HepG2 (cell line): Measurements from ENCODE around the gene ARHGAP4. TPM values are rescaled to one million over a fixed set of nuclear protein-coding genes. Genes with fewer than 3 reads are reported as not detected.

ENCODE experiments used
- ATAC-seq: fragments of 200-7000 bp; cut with Tn5 transposase; 3 replicates; pipeline ENCODE4 v1.9.1; 2020; ENCODE audit warnings: mild to moderate bottlenecking, moderate library complexity
- BruUV-seq: library from RNA; stranded (reverse); fragments of 400-500 nt; replicated peaks from 2 replicates; lab custom pipeline; 2021; lab: Mats Ljungman, UMichigan
- CTCF ChIA-PET: fragments of 300-600 bp; formaldehyde crosslinking; extraction: SDS; loops from one replicate; lab custom pipeline; 2021; ENCODE audit warnings: low total read pairs, inconsistent platforms, low intra/inter-chr PET ratio; lab: Yijun Ruan, JAX
- POLR2A ChIA-PET: fragments of 350-600 bp; sonication (Branson Sonifier 250); formaldehyde crosslinking; loops from one replicate; lab custom pipeline; 2020; ENCODE audit warnings: antibody characterized with exemption, inconsistent platforms; lab: Yijun Ruan, JAX
- DNase-seq: peaks from one replicate; pipeline ENCODE4 v3.0.0-alpha.2; 2015; ENCODE audit warnings: low spot score
- FAIRE-seq: peaks from 3 replicates; lab custom pipeline; 2011; peaks lifted over from hg19 to GRCh38; lab: Jason Lieb, UNC
- H2AFZ ChIP-seq: one replicate; pipeline ENCODE4 v1.6.1; 2011; ENCODE audit warnings: low read length, inconsistent platforms
- H3K27ac ChIP-seq: fragments of 300-600 bp; 3 replicates; pipeline ENCODE4 v1.8.0; 2011; ENCODE audit warnings: mixed run types, mild to moderate bottlenecking, mixed read lengths, low read length, inconsistent platforms; ENCODE audit not compliant: insufficient read depth; ENCODE audit errors: extremely low read length
- H3K27me3 ChIP-seq, 2 experiments: fragments of 200-600 bp in 1 of 2; 2 replicates in 1 of 2; 3 replicates in 1 of 2; pipeline versions ENCODE4 v1.6.0 to v1.8.0; 2011; ENCODE audit warnings: low read length in 2 of 2, mild to moderate bottlenecking in 2 of 2, moderate library complexity in 2 of 2, inconsistent platforms in 1 of 2; ENCODE audit not compliant: insufficient read depth in 2 of 2, control insufficient read depth in 1 of 2
- H3K36me3 ChIP-seq, 2 experiments: fragments of 200-600 bp in 1 of 2; replicated peaks in 1 of 2; 2 replicates in 1 of 2; 3 replicates in 1 of 2; pipeline versions ENCODE4 v1.5.1 to v1.8.0; 2011; ENCODE audit warnings: low read length in 2 of 2, inconsistent platforms in 1 of 2; ENCODE audit not compliant: insufficient read depth in 2 of 2, control insufficient read depth in 1 of 2
- H3K4me1 ChIP-seq: 2 replicates; pipeline ENCODE4 v1.5.1; 2012; ENCODE audit warnings: low read length, inconsistent platforms; ENCODE audit not compliant: insufficient read depth
- H3K4me2 ChIP-seq: 2 replicates; pipeline ENCODE4 v1.6.0; 2011; ENCODE audit warnings: low read depth, low read length, inconsistent platforms
- H3K4me3 ChIP-seq, 3 experiments: fragments of 200-600 bp in 1 of 3; sonication (generic), shearing (Covaris generic) in 1 of 3; replicated peaks in 1 of 3; 2 replicates each; pipeline ENCODE4 v1.5.1; 2011 to 2016; ENCODE audit warnings: low read length in 3 of 3, inconsistent platforms in 2 of 3, low read depth in 2 of 3, mild to moderate bottlenecking in 2 of 3, control low read depth in 1 of 3, mixed read lengths in 1 of 3; ENCODE audit not compliant: insufficient read depth in 1 of 3
- H3K79me2 ChIP-seq: one replicate; pipeline ENCODE4 v1.6.1; 2011; ENCODE audit warnings: low read length, inconsistent platforms; ENCODE audit not compliant: insufficient read depth
- H3K9ac ChIP-seq: 2 replicates; pipeline ENCODE4 v1.6.0; 2011; ENCODE audit warnings: mild to moderate bottlenecking, low read depth, low read length, inconsistent platforms; ENCODE audit not compliant: insufficient read depth
- H3K9me3 ChIP-seq: 2 replicates; pipeline ENCODE4 v1.5.1; 2012; ENCODE audit warnings: mild to moderate bottlenecking, low read length
- H4K20me1 ChIP-seq: 2 replicates; pipeline ENCODE4 v1.6.0; 2011; ENCODE audit warnings: inconsistent platforms, mild to moderate bottlenecking, low read length, moderate library complexity; ENCODE audit not compliant: insufficient read depth
- DNMT3B ChIP-seq: conservative IDR thresholded peaks from 2 replicates; pipeline ENCODE4 v1.6.1; 2016; ENCODE audit warnings: missing biosample characterization, control low read depth
- GTF2F1 ChIP-seq: fragments of 150-350 bp; IDR thresholded peaks from 2 replicates; pipeline ENCODE4 v1.6.1; 2014; ENCODE audit warnings: low read length
- HNF4G ChIP-seq, 2 experiments: sonication (generic) in 1 of 2; formaldehyde crosslinking in 1 of 2; IDR thresholded peaks; 2 replicates each; pipeline versions ENCODE4 v1.4.0 to v1.6.1; 2011 to 2020; ENCODE audit warnings: borderline replicate concordance in 2 of 2, low read depth in 2 of 2, mild to moderate bottlenecking in 2 of 2, low read length in 1 of 2, missing genetic modification reagents in 1 of 2, moderate library complexity in 1 of 2
- KAT7 ChIP-seq: IDR thresholded peaks from 2 replicates; pipeline ENCODE4 v1.6.1; 2018; ENCODE audit warnings: borderline replicate concordance, missing compliant biosample characterization
- RORA ChIP-seq: sonication (generic); formaldehyde crosslinking; IDR thresholded peaks from 2 replicates; pipeline ENCODE4 v1.5.0; 2020; ENCODE audit warnings: mild to moderate bottlenecking, missing genetic modification reagents, moderate library complexity
- ZKSCAN5 ChIP-seq: sonication (generic); formaldehyde crosslinking; IDR thresholded peaks from 2 replicates; pipeline ENCODE4 v1.5.1; 2020; ENCODE audit warnings: mild to moderate bottlenecking, missing genetic modification reagents
- ZNF24 ChIP-seq: fragments of 450-650 bp; IDR thresholded peaks from 2 replicates; pipeline ENCODE4 v1.6.1; 2017; ENCODE audit warnings: antibody characterized with exemption, mild to moderate bottlenecking
- ZNF333 ChIP-seq: sonication (generic); formaldehyde crosslinking; IDR thresholded peaks from 2 replicates; pipeline ENCODE4 v1.4.0; 2020; ENCODE audit warnings: mild to moderate bottlenecking, missing genetic modification reagents, borderline replicate concordance
- ZNF501 ChIP-seq: sonication (generic); formaldehyde crosslinking; IDR thresholded peaks from 2 replicates; pipeline ENCODE4 v1.5.1; 2020; ENCODE audit warnings: mild to moderate bottlenecking, moderate library complexity, missing genetic modification reagents
- ZNF552 ChIP-seq: sonication (generic); formaldehyde crosslinking; IDR thresholded peaks from 2 replicates; pipeline ENCODE4 v1.9.0; 2022; ENCODE audit warnings: missing genetic modification reagents, mild to moderate bottlenecking, borderline replicate concordance
- ZNF724P ChIP-seq: sonication (generic); formaldehyde crosslinking; IDR thresholded peaks from 2 replicates; pipeline ENCODE4 v1.8.0; 2022; ENCODE audit warnings: missing genetic modification reagents, borderline replicate concordance
- ZNF749 ChIP-seq: sonication (generic); formaldehyde crosslinking; IDR thresholded peaks from 2 replicates; pipeline ENCODE4 v1.8.0; 2022; ENCODE audit warnings: mild to moderate bottlenecking, missing genetic modification reagents, moderate library complexity, borderline replicate concordance
- ZSCAN25 ChIP-seq: sonication (generic); formaldehyde crosslinking; IDR thresholded peaks from 2 replicates; pipeline ENCODE4 v1.8.0; 2022; ENCODE audit warnings: mild to moderate bottlenecking, missing genetic modification reagents
- WGBS: methylation state at CpG from one replicate; pipeline ENCODE4 v1.1.6; 2017; ENCODE audit warnings: low lambda C conversion rate; 5-methylcytosine and 5-hydroxymethylcytosine counted together
- in situ Hi-C: cut with HindIII; loops from 2 replicates; pipeline ENCODE4 v1.10.0; 2017; ENCODE audit warnings: low pct_unique_long_range_greater_than_20kb; ENCODE audit not compliant: extremely low pct_ligation_motif_present
- intact Hi-C: fragments of 100-400 bp; cut with micrococcal nuclease; formaldehyde crosslinking; loops from one replicate; pipeline ENCODE4 v1.10.0; 2022; ENCODE audit not compliant: unreplicated experiment
- polyA plus RNA-seq, 8 experiments: library from polyadenylated mRNA; depleted of rRNA in 3 of 8; stranded (reverse) in 7 of 8; unstranded in 1 of 8; fragments of >200 nt; fragmentation: Illumina TruSeq in 4 of 8; extraction: Trizol in 4 of 8; gene quantifications; 2 replicates each; pipeline versions ENCODE4 v1.2.1 to v1.2.3, GENCODE V29; 2011 to 2016; ENCODE audit warnings: low read depth in 4 of 8, missing spikeins in 1 of 8, mixed read lengths in 1 of 8; ENCODE audit not compliant: insufficient read depth in 1 of 8
- total RNA-seq, 5 experiments: library from RNA; depleted of rRNA; stranded (reverse); fragments of >200 nt; fragmentation: Illumina TruSeq; extraction: Trizol; gene quantifications; 2 replicates each; pipeline ENCODE4 v1.2.3, GENCODE V29; 2016; ENCODE audit warnings: low read depth in 1 of 5
- TF ChIP-seq, protein P1 (sequence below): sonication (generic); formaldehyde crosslinking; conservative IDR thresholded peaks from 2 replicates; pipeline ENCODE4 v1.8.0; 2022; ENCODE audit warnings: missing genetic modification reagents
- TF ChIP-seq, protein P2 (sequence below): sonication (generic); formaldehyde crosslinking; IDR thresholded peaks from 2 replicates; pipeline ENCODE4 v1.4.0; 2020; ENCODE audit warnings: missing genetic modification reagents
- TF ChIP-seq, protein P3 (sequence below): sonication (generic); IDR thresholded peaks from 2 replicates; pipeline ENCODE4 v1.6.1; 2016; ENCODE audit warnings: low read depth, borderline replicate concordance

Gene ARHGAP4
- total and polyA plus RNA-seq, 2 of the 13 experiments (the other 11 are each of a cell fraction or from before 2014, with no cell fraction given) = 0.57 to 0.64 TPM

DNA sequence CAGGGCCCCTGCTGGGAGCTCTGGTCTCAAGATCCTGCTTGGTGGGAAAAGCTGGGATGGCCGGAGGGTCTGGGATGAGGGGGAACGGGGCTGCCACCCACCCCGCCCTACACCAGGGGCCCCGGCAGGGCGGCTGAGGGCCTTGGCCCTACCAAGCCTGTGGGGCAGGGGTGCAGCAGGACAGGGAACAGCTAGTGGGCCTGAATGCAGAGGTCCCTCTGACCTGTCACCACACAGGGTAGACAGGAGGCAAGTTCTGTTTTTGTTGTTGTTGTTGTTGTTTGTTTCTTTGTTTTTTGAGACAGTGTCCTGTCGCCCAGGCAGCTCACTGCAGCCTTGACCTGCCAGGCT lies 18.7 kb upstream of the ARHGAP4 start (continued):
- no peak for TF ChIP-seq GTF2F1

DNA sequence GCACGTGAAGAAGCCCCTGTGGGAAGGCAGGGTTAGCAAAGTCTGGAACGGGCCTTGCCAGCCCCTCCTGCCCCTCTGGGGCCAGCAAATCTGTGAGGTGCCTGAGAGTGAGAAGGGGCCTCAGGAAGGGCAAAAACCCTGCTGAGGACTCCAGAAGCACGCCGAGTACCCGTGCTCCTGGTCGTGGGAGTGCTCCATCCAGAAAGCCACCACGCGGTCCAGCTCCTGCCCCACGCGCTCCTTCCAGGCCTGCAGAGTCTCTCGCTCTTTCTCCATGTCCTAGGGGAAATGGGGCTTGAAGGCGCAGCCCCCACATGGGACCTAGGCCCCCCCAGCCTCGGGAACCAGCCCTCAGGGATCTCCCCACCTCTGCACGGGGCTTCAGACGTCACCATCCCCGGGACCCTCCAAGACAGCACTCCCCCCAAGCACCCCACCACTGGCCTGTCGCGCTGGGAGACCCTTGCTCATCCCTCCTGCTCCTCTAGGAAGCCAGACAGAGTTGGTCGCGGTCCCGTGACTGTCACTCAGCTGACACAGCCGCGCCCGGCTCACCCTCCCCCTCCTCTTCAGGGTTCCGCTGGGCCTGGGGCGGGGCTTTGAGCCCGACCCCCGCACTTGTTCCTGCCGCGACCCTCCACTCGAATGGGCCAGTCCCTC lies 18.2 kb upstream of the ARHGAP4 start, which contains the start of gene RENBP:
Gene RENBP, minus strand, starts transcription at position 504 of the 660 bp plus-strand sequence. Its CDS starts 33 bp downstream, at position 471.
- no peak within 1 kb of the TSS for H3K27ac ChIP-seq
- in situ Hi-C loops = no loop called here
- DNase-seq = no peak
- no peak within 1 kb of the TSS; the same call in 1 of the 2 replicates for H3K4me2 ChIP-seq
- no peaks in the 10 kb centered on the region for H3K79me2 ChIP-seq
- ChIA-PET CTCF (no interaction called here), POLR2A (interaction anchor here (1.4 to 5.8 kb wide), 2 partner anchors 9 to 16 kb away, joined by 5 to 82 read pairs; partner anchors contain the start of gene NAA10)
- intact Hi-C loops = loop anchor here (10.0 kb wide), 1 partner anchor 179 kb away; the partner anchor contains the start of gene PLXNB3
- H3K9me3 ChIP-seq = no peaks in the 10 kb centered on the region
- no peak for ATAC-seq
- no CpG with 5 or more reads among the region's 31 CpGs for WGBS
- no peaks in the 10 kb centered on the region for H3K36me3 ChIP-seq
- H3K4me1 ChIP-seq = peaks cover 59% of the 10 kb centered on the region
- no peak within 1 kb of the TSS for H3K9ac ChIP-seq
- BruUV-seq = no TSS peak
- H2AFZ ChIP-seq = no peak within 1 kb of the TSS
- no peaks in the 10 kb centered on the region for H3K27me3 ChIP-seq
- H4K20me1 ChIP-seq = no peaks in the 10 kb centered on the region
- FAIRE-seq = no peak
- H3K4me3 ChIP-seq = no peak within 1 kb of the TSS; a peak in 1 of 6 replicates
- TF ChIP-seq ZSCAN25 (CRISPR knock-in tag) (no peak), ZNF724P (CRISPR knock-in tag) (no peak), DNMT3B (no peak), ZNF333 (CRISPR knock-in tag) (no peak), ZKSCAN5 (CRISPR knock-in tag) (no peak), ZNF501 (CRISPR knock-in tag) (no peak), ZNF552 (CRISPR knock-in tag) (no peak), ZNF749 (CRISPR knock-in tag) (no peak), RORA (no peak), ZNF24 (no peak), HNF4G (IDR thresholded peaks at IDR 0.05; ENCODE audit: borderline replicate concordance, low read depth, low read length) (no peak), HNF4G (CRISPR knock-in tag; IDR thresholded peaks at IDR 0.05; ENCODE audit: borderline replicate concordance, low read depth) (no peak), KAT7 (CRISPR knock-in tag) (no peak)
- TF ChIP-seq, protein P1, sequence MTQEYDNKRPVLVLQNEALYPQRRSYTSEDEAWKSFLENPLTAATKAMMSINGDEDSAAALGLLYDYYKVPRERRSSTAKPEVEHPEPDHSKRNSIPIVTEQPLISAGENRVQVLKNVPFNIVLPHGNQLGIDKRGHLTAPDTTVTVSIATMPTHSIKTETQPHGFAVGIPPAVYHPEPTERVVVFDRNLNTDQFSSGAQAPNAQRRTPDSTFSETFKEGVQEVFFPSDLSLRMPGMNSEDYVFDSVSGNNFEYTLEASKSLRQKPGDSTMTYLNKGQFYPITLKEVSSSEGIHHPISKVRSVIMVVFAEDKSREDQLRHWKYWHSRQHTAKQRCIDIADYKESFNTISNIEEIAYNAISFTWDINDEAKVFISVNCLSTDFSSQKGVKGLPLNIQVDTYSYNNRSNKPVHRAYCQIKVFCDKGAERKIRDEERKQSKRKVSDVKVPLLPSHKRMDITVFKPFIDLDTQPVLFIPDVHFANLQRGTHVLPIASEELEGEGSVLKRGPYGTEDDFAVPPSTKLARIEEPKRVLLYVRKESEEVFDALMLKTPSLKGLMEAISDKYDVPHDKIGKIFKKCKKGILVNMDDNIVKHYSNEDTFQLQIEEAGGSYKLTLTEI (CRISPR knock-in tag) = no peak
- TF ChIP-seq, protein P2, sequence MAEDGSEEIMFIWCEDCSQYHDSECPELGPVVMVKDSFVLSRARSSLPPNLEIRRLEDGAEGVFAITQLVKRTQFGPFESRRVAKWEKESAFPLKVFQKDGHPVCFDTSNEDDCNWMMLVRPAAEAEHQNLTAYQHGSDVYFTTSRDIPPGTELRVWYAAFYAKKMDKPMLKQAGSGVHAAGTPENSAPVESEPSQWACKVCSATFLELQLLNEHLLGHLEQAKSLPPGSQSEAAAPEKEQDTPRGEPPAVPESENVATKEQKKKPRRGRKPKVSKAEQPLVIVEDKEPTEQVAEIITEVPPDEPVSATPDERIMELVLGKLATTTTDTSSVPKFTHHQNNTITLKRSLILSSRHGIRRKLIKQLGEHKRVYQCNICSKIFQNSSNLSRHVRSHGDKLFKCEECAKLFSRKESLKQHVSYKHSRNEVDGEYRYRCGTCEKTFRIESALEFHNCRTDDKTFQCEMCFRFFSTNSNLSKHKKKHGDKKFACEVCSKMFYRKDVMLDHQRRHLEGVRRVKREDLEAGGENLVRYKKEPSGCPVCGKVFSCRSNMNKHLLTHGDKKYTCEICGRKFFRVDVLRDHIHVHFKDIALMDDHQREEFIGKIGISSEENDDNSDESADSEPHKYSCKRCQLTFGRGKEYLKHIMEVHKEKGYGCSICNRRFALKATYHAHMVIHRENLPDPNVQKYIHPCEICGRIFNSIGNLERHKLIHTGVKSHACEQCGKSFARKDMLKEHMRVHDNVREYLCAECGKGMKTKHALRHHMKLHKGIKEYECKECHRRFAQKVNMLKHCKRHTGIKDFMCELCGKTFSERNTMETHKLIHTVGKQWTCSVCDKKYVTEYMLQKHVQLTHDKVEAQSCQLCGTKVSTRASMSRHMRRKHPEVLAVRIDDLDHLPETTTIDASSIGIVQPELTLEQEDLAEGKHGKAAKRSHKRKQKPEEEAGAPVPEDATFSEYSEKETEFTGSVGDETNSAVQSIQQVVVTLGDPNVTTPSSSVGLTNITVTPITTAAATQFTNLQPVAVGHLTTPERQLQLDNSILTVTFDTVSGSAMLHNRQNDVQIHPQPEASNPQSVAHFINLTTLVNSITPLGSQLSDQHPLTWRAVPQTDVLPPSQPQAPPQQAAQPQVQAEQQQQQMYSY (CRISPR knock-in tag) = no peak
- TF ChIP-seq, protein P3, sequence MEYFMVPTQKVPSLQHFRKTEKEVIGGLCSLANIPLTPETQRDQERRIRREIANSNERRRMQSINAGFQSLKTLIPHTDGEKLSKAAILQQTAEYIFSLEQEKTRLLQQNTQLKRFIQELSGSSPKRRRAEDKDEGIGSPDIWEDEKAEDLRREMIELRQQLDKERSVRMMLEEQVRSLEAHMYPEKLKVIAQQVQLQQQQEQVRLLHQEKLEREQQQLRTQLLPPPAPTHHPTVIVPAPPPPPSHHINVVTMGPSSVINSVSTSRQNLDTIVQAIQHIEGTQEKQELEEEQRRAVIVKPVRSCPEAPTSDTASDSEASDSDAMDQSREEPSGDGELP = peak; percentile 40; the same call in 1 of the 2 replicates
